Measurements from ENCODE around the gene GUK1.
"Not testable (repeated sequence)": the region's sequence is repeated elsewhere in the genome, so short reads cannot be mapped to it uniquely, and the experiment has no call there.

GUK1 gene

GRCh38 chr1:228177721-228178710 lies 37.9 kb downstream of the GUK1 start:
- DNase-seq (ENCODE audit: low spot score), result no peak

- DNase-seq (ENCODE audit: low spot score), result no peak
Observed at GRCh38 chr1:228178737-228179684, 38.9 kb downstream of the GUK1 start.

- DNase-seq (ENCODE audit: low spot score), result no peak
Observed at GRCh38 chr1:228180271-228180958, 40.3 kb downstream of the GUK1 start.

- no peak for DNase-seq (ENCODE audit: low spot score)
Observed at GRCh38 chr1:228180959-228181644, 41.0 kb downstream of the GUK1 start.

GRCh38 chr1:228181645-228182034 lies 41.6 kb downstream of the GUK1 start:
- DNase-seq (ENCODE audit: low spot score), result no peak

GRCh38 chr1:228182296-228183030 lies 42.4 kb downstream of the GUK1 start:
- DNase-seq (ENCODE audit: low spot score), result no peak

- no peak for DNase-seq (ENCODE audit: low spot score)
Observed at GRCh38 chr1:228184152-228184551, 44.1 kb downstream of the GUK1 start.

- no peak for DNase-seq (ENCODE audit: low spot score)
Observed at GRCh38 chr1:228185641-228185965, 45.5 kb downstream of the GUK1 start.

- not testable (repeated sequence) for DNase-seq (ENCODE audit: low spot score)
Observed at GRCh38 chr1:228188249-228188648, 48.2 kb downstream of the GUK1 start.

- DNase-seq (ENCODE audit: low spot score), result no peak
Observed at GRCh38 chr1:228190182-228190581, 50.1 kb downstream of the GUK1 start.

- DNase-seq (ENCODE audit: low spot score), result no peak
Observed at GRCh38 chr1:228190778-228191177, 50.7 kb downstream of the GUK1 start.

GRCh38 chr1:228194436-228194835 lies 54.4 kb downstream of the GUK1 start:
- DNase-seq (ENCODE audit: low spot score), result no peak

- DNase-seq (ENCODE audit: low spot score), result no peak
Observed at GRCh38 chr1:228194921-228195812, 55.1 kb downstream of the GUK1 start.

GRCh38 chr1:228197555-228198147 lies 57.6 kb downstream of the GUK1 start:
- DNase-seq (ENCODE audit: low spot score), result no peak

Data from SW480 (cell line).